H9 (cell line): ENCODE data around the gene AP4B1. TPM values are rescaled to one million over a fixed set of nuclear protein-coding genes. Genes with fewer than 3 reads are reported as not detected.

Experiments
- DNase-seq: peaks from one replicate; pipeline ENCODE4 v3.0.0-alpha.2; 2017
- H2AFZ ChIP-seq: one replicate; pipeline ENCODE4 v1.6.1; 2013; ENCODE audit warnings: mild to moderate bottlenecking, low read length, control low read depth, moderate library complexity
- H2AK5ac ChIP-seq: 2 replicates; pipeline ENCODE4 v1.6.1; 2013; ENCODE audit warnings: low read length, control low read depth, mixed read lengths; ENCODE audit not compliant: insufficient read length
- H2BK120ac ChIP-seq: one replicate; pipeline ENCODE4 v1.6.1; 2013; ENCODE audit warnings: low read depth, mild to moderate bottlenecking, low read length, control low read depth, inconsistent platforms; ENCODE audit not compliant: poor library complexity, severe bottlenecking
- H2BK12ac ChIP-seq: 2 replicates; pipeline ENCODE4 v1.6.1; 2013; ENCODE audit warnings: low read length, control low read depth, mixed read lengths, low read depth; ENCODE audit not compliant: insufficient read length
- H2BK15ac ChIP-seq: 2 replicates; pipeline ENCODE4 v1.6.1; 2013; ENCODE audit warnings: low read depth, low read length, control low read depth
- H2BK20ac ChIP-seq: one replicate; pipeline ENCODE4 v1.6.1; 2013; ENCODE audit warnings: low read depth, mild to moderate bottlenecking, low read length, control low read depth, inconsistent platforms; ENCODE audit not compliant: poor library complexity, severe bottlenecking
- H2BK5ac ChIP-seq: 2 replicates; pipeline ENCODE4 v1.6.1; 2013; ENCODE audit warnings: low read length, control low read depth, mixed read lengths; ENCODE audit not compliant: insufficient read length
- H3K14ac ChIP-seq: 2 replicates; pipeline ENCODE4 v1.6.1; 2013; ENCODE audit warnings: low read length, control low read depth; ENCODE audit not compliant: insufficient read depth
- H3K18ac ChIP-seq: 2 replicates; pipeline ENCODE4 v1.6.1; 2013; ENCODE audit warnings: low read depth, mild to moderate bottlenecking, mixed read lengths, low read length, control low read depth; ENCODE audit not compliant: insufficient read length
- H3K23ac ChIP-seq: 2 replicates; pipeline ENCODE4 v1.6.1; 2013; ENCODE audit warnings: low read length, control low read depth, mixed read lengths, low read depth; ENCODE audit not compliant: insufficient read length
- H3K23me2 ChIP-seq: 2 replicates; pipeline ENCODE4 v1.6.1; 2013; ENCODE audit warnings: low read depth, mild to moderate bottlenecking, mixed read lengths, low read length, control low read depth; ENCODE audit not compliant: insufficient read length, poor library complexity, severe bottlenecking
- H3K27ac ChIP-seq: 2 replicates; pipeline ENCODE4 v1.5.1; 2013; ENCODE audit warnings: low read length, control low read depth, mixed read lengths, low read depth; ENCODE audit not compliant: insufficient read length
- H3K27me3 ChIP-seq: 2 replicates; pipeline ENCODE4 v1.6.1; 2013; ENCODE audit warnings: low read length, control low read depth, inconsistent platforms; ENCODE audit not compliant: insufficient read depth
- H3K4ac ChIP-seq: 2 replicates; pipeline ENCODE4 v1.6.1; 2013; ENCODE audit warnings: low read depth, mild to moderate bottlenecking, control low read depth, inconsistent platforms, low read length, moderate library complexity
- H3K4me1 ChIP-seq: 2 replicates; pipeline ENCODE4 v1.6.1; 2013; ENCODE audit warnings: low read length, control low read depth, inconsistent platforms; ENCODE audit not compliant: insufficient read depth
- H3K4me2 ChIP-seq: 2 replicates; pipeline ENCODE4 v1.6.1; 2013; ENCODE audit warnings: low read length, control low read depth, mixed read lengths; ENCODE audit not compliant: insufficient read length, insufficient read depth
- H3K56ac ChIP-seq: 2 replicates; pipeline ENCODE4 v1.6.1; 2013; ENCODE audit warnings: low read depth, mild to moderate bottlenecking, mixed read lengths, low read length, control low read depth; ENCODE audit not compliant: insufficient read length
- H3K79me1 ChIP-seq: 2 replicates; pipeline ENCODE4 v1.6.1; 2013; ENCODE audit warnings: low read depth, mild to moderate bottlenecking, moderate library complexity, low read length, control low read depth, inconsistent platforms; ENCODE audit not compliant: insufficient read depth, poor library complexity, severe bottlenecking
- H3K79me2 ChIP-seq: 2 replicates; pipeline ENCODE4 v1.6.1; 2013; ENCODE audit warnings: low read length, control low read depth, inconsistent platforms; ENCODE audit not compliant: insufficient read depth
- H3K9ac ChIP-seq: 2 replicates; pipeline ENCODE4 v1.6.1; 2013; ENCODE audit warnings: low read length, control low read depth, mixed read lengths; ENCODE audit not compliant: insufficient read length; ENCODE audit errors: extremely low read depth
- H3K9me3 ChIP-seq: one replicate; pipeline ENCODE4 v1.6.1; 2013; ENCODE audit warnings: low read depth, low read length, inconsistent platforms; ENCODE audit not compliant: control insufficient read depth
- H3T11ph ChIP-seq: one replicate; pipeline ENCODE4 v1.6.1; 2013; ENCODE audit warnings: mild to moderate bottlenecking, low read length, control low read depth, inconsistent platforms
- H4K20me1 ChIP-seq: one replicate; pipeline ENCODE4 v1.6.1; 2013; ENCODE audit not compliant: control insufficient read depth, insufficient read length, insufficient read depth
- H4K5ac ChIP-seq: 2 replicates; pipeline ENCODE4 v1.6.1; 2013; ENCODE audit warnings: low read depth, mild to moderate bottlenecking, mixed read lengths, low read length, control low read depth; ENCODE audit not compliant: insufficient read length
- H4K8ac ChIP-seq: replicated peaks from 2 replicates; pipeline ENCODE4 v1.6.1; 2013; ENCODE audit warnings: low read length, control low read depth, mixed read lengths, low read depth; ENCODE audit not compliant: insufficient read length
- H4K91ac ChIP-seq: 2 replicates; pipeline ENCODE4 v1.6.1; 2013; ENCODE audit warnings: low read depth, mild to moderate bottlenecking, moderate library complexity, mixed read lengths, low read length, control low read depth; ENCODE audit not compliant: insufficient read length
- H3K27ac Mint-ChIP-seq, 3 experiments: 2 replicates in 2 of 3; 3 replicates in 1 of 3; pipeline ENCODE4 v1.8.0; 2020 to 2021; ENCODE audit warnings: mixed read lengths in 3 of 3, mild to moderate bottlenecking in 1 of 3, moderate library complexity in 1 of 3
- H3K27me3 Mint-ChIP-seq: 2 replicates; pipeline ENCODE4 v1.8.0; 2021; ENCODE audit warnings: low read depth, mild to moderate bottlenecking, moderate library complexity, mixed read lengths
- H3K36me3 Mint-ChIP-seq, 3 experiments: 2 replicates in 2 of 3; 3 replicates in 1 of 3; pipeline ENCODE4 v1.8.0; 2020 to 2021; ENCODE audit warnings: low read depth in 3 of 3, mixed read lengths in 3 of 3; ENCODE audit not compliant: insufficient read depth in 1 of 3
- H3K4me1 Mint-ChIP-seq, 2 experiments: 2 replicates each; pipeline ENCODE4 v1.8.0; 2020; ENCODE audit warnings: mixed read lengths in 2 of 2
- H3K4me3 Mint-ChIP-seq, 2 experiments: 2 replicates in 1 of 2; 3 replicates in 1 of 2; pipeline ENCODE4 v1.8.0; 2020 to 2021; ENCODE audit warnings: mild to moderate bottlenecking in 2 of 2, mixed read lengths in 2 of 2, moderate library complexity in 1 of 2
- H3K9me3 Mint-ChIP-seq, 2 experiments: 2 replicates in 1 of 2; 3 replicates in 1 of 2; pipeline ENCODE4 v1.8.0; 2020; ENCODE audit warnings: mild to moderate bottlenecking in 2 of 2, mixed read lengths in 2 of 2, moderate library complexity in 1 of 2
- WGBS: extraction: QIAGEN DNeasy Blood & Tissue Kit; methylation state at CpG from one replicate; pipeline ENCODE4 v1.1.7; 2013; ENCODE audit warnings: missing lambda C conversion rate, low lambda C conversion rate, mixed read lengths; ENCODE audit not compliant: insufficient read length; ENCODE audit errors: extremely low coverage; 5-methylcytosine and 5-hydroxymethylcytosine counted together
- total RNA-seq: library from RNA; stranded (reverse); gene quantifications from 2 replicates; pipeline ENCODE4 v1.2.1, GENCODE V29; 2021
- TF ChIP-seq, protein P1 (sequence below): fragments of 200-600 bp; sonication (generic); conservative IDR thresholded peaks from 3 replicates; pipeline ENCODE4 v1.8.0; 2021; ENCODE audit warnings: antibody characterized with exemption, mild to moderate bottlenecking

AP4B1 gene
- total RNA-seq, 1 experiment from 2014 or later = 19.3 TPM

DNA sequence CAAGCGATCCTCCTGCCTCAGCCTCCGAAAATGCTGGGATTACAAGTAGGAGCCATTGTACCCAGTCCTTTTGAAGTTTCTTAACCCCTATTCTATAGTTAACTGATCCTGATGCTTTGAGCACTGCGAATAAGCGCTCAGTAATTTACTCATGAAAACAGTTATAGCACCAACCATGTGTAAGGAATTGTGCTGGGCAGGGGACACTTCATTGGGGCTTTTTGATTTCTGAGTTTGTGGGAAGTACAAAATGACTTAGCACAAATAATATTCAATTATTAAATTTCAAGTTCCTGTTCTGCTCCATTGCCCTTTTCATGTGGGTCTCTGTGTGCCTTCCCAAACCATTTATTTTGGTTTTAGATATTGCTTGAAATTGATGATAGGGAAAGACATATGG lies 18.4 kb upstream of the AP4B1 start:
- H4K91ac ChIP-seq = no peak overlapping the region

More for the DNA sequence above, 18.4 kb upstream of the AP4B1 start:
- H3K23me2 ChIP-seq = no peaks in the 10 kb centered on the region
- Mint-ChIP-seq H3K27me3 (peaks cover 25% of the 10 kb centered on the region), H3K4me3 (no peak overlapping the region), H3K9me3 (no peaks in the 10 kb centered on the region), H3K27ac (no peak overlapping the region), H3K36me3 (no peaks in the 10 kb centered on the region), H3K4me1 (no peaks in the 10 kb centered on the region)
- H4K20me1 ChIP-seq = no peaks in the 10 kb centered on the region
- no peaks in the 10 kb centered on the region for H3K9me3 ChIP-seq
- H2BK12ac ChIP-seq = no peak overlapping the region
- no peak overlapping the region for H2AK5ac ChIP-seq
- H3K27me3 ChIP-seq = no peaks in the 10 kb centered on the region
- H3K9ac ChIP-seq = no peak overlapping the region
- H3K23ac ChIP-seq = no peak overlapping the region
- no peak overlapping the region for H2BK5ac ChIP-seq
- no peak overlapping the region for H4K8ac ChIP-seq
- no peak overlapping the region for H2BK15ac ChIP-seq
- H3K14ac ChIP-seq = no peak overlapping the region
- no peaks in the 10 kb centered on the region for H3K79me1 ChIP-seq
- H3K4me1 ChIP-seq = no peaks in the 10 kb centered on the region
- no peak overlapping the region for H2BK20ac ChIP-seq
- no peak overlapping the region for H3K27ac ChIP-seq
- H3K4me2 ChIP-seq = no peak overlapping the region
- H3K56ac ChIP-seq = no peak overlapping the region
- H3K79me2 ChIP-seq = no peaks in the 10 kb centered on the region
- TF ChIP-seq, protein P1, sequence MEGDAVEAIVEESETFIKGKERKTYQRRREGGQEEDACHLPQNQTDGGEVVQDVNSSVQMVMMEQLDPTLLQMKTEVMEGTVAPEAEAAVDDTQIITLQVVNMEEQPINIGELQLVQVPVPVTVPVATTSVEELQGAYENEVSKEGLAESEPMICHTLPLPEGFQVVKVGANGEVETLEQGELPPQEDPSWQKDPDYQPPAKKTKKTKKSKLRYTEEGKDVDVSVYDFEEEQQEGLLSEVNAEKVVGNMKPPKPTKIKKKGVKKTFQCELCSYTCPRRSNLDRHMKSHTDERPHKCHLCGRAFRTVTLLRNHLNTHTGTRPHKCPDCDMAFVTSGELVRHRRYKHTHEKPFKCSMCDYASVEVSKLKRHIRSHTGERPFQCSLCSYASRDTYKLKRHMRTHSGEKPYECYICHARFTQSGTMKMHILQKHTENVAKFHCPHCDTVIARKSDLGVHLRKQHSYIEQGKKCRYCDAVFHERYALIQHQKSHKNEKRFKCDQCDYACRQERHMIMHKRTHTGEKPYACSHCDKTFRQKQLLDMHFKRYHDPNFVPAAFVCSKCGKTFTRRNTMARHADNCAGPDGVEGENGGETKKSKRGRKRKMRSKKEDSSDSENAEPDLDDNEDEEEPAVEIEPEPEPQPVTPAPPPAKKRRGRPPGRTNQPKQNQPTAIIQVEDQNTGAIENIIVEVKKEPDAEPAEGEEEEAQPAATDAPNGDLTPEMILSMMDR = no peak
- no CpG with 5 or more reads among the region's 4 CpGs for WGBS
- no peak overlapping the region for H2BK120ac ChIP-seq
- no peak for DNase-seq
- H3T11ph ChIP-seq = no peak overlapping the region
- H3K18ac ChIP-seq = no peak overlapping the region
- H4K5ac ChIP-seq = no peak overlapping the region
- H3K4ac ChIP-seq = no peak overlapping the region
- no peak overlapping the region for H2AFZ ChIP-seq
